Mucosa of stomach (tissue), 1 donor: Measurements from ENCODE around the gene BAHCC1.

ENCODE experiments used
- H3K27me3 ChIP-seq: one replicate; pipeline ENCODE4 v1.7.0; 2013; ENCODE audit warnings: mild to moderate bottlenecking, low read length; ENCODE audit not compliant: control insufficient read depth, insufficient read depth
- H3K36me3 ChIP-seq: one replicate; pipeline ENCODE4 v1.7.0; 2013; ENCODE audit warnings: low read length; ENCODE audit not compliant: control insufficient read depth, insufficient read depth
- H3K4me1 ChIP-seq: one replicate; pipeline ENCODE4 v1.7.0; 2013; ENCODE audit warnings: mild to moderate bottlenecking, low read length; ENCODE audit not compliant: control insufficient read depth, insufficient read depth
- H3K4me3 ChIP-seq: one replicate; pipeline ENCODE4 v1.7.0; 2013; ENCODE audit warnings: low read length
- H3K9ac ChIP-seq: one replicate; pipeline ENCODE4 v1.7.0; 2013; ENCODE audit warnings: mild to moderate bottlenecking, low read length, moderate library complexity
- H3K9me3 ChIP-seq: one replicate; pipeline ENCODE4 v1.7.0; 2013; ENCODE audit warnings: mild to moderate bottlenecking, low read length, moderate library complexity; ENCODE audit not compliant: control insufficient read depth
- donor health status: Pancreatic carcinoma.

The BAHCC1 gene

DNA sequence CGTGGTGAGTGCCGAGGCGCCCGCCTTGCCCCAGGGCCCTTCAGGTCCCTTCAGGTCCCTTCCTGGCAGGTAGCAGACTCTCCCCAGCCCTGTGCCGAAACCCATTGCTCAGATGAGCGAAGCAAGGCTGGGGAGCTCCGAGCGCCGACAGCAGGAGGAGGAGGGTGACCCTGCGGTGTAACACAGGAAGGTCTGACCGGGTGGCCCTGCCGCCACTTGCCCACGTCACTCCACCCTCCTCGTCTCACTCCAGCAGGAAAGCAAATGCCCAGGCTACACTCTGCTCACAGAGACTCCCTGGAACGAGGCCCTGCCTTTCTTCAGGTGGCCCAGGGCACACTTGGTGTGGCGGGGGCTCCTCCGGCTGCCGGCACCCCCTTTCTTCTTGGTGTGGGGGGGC is 60.1 kb downstream of the BAHCC1 start:
- H3K9ac ChIP-seq: no peak overlapping the region
- no peaks in the 10 kb centered on the region for H3K27me3 ChIP-seq
- H3K36me3 ChIP-seq: no peaks in the 10 kb centered on the region
- no peaks in the 10 kb centered on the region for H3K9me3 ChIP-seq
- no peak overlapping the region for H3K4me3 ChIP-seq
- peaks cover 1% of the 10 kb centered on the region for H3K4me1 ChIP-seq

DNA sequence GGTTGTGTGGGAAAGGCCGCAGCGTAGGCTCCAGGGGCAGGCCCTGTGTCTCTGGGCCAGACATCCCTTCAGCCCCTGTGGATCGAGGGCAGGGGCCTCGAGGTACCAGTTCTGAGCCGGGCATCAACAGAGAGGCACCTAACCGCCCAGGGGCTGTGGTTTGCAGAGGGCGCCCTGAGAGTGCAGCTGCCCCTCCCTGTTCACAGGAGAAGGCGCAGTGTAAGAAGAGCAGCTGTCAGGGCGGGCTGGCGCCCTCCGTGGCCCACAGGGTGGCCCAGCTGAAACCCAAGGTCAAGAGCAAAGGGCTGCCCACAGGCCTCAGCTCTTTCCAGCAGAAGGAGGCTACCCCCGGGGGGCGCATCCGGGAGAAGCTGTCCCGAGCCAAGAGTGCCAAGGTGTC is 60.8 kb downstream of the BAHCC1 start:
- H3K4me3 ChIP-seq: no peak overlapping the region
- peaks cover 6% of the 10 kb centered on the region for H3K4me1 ChIP-seq
- H3K36me3 ChIP-seq: no peaks in the 10 kb centered on the region
- H3K9ac ChIP-seq: no peak overlapping the region
- no peaks in the 10 kb centered on the region for H3K27me3 ChIP-seq
- H3K9me3 ChIP-seq: no peaks in the 10 kb centered on the region

DNA sequence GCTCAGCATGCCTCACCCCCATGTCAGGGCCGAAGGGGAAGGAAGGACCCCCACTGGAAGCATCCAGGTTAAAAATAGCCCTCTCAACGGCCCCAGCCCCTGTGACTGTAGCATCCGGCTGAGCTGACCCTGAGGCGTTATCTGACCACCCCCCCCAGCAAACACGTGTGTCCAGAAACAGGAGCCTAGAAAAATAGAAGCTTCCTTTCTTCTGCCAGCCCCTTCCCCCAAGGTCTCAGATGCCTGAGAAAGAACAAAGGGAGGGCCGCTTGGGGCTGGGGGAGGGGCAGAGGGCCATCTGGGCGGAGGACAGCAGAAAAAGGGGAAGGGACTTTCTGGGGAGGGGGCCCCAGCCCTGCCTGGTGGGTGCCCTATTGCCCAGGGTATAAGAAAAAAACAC is 61.5 kb downstream of the BAHCC1 start:
- Histone ChIP-seq H3K27me3 (no peaks in the 10 kb centered on the region), H3K36me3 (no peaks in the 10 kb centered on the region), H3K4me1 (peaks cover 6% of the 10 kb centered on the region), H3K4me3 (no peak overlapping the region), H3K9ac (no peak overlapping the region), H3K9me3 (no peaks in the 10 kb centered on the region)

DNA sequence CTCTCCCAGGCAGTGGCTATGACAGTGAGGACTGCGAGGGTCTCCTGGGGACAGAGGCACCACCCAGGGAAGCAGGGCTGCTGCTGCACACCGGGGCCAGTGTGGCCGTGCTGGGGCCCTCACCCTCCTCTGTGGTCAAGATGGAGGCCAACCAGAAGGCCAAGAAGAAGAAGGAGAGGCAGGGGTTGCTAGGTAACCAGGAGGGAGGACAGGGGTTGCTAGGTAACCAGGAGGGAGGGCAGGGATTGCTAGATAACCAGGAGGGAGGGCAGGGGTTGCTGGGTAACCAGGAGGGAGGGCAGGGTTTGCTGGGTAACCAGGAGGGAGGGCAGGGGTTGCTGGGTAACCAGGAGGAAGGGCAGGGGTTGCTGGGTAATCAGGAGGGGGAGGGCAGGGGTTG is 62.1 kb downstream of the BAHCC1 start:
- Histone ChIP-seq H3K4me3 (no peak overlapping the region), H3K4me1 (peaks cover 6% of the 10 kb centered on the region), H3K36me3 (no peaks in the 10 kb centered on the region), H3K9ac (no peak overlapping the region), H3K9me3 (no peaks in the 10 kb centered on the region), H3K27me3 (no peaks in the 10 kb centered on the region)

DNA sequence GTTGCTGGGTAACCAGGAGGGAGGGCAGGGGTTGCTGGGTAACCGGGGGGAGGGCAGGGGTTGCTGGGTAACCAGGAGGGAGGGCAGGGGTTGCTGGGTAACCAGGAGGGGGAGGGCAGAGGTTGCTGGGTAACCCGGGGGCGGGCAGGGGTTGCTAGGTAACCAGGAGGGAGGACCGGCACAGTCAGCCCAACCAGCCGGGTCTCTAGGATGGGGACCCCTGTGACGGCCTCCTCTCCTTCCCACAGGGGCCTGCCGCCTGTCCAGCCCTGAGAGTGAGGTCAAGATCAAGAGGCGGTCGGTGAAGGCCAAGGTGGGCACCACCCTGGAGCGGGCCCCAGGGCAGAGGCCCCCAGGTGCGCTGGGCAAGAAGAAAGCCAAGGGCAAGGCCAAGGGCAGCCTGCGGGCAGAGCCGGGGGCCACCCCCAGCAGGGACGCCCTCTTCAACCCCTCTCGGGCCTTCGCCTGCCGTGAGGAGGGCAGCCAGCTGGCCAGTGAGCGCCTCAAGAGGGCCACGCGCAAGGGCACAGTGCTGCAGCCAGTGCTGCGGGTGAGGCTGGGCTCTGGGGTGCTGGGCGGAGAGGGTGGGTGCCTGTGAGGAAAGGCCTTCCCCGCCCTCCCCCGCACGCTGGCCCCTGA is 62.8 kb downstream of the BAHCC1 start:
- Histone ChIP-seq H3K27me3 (no peaks in the 10 kb centered on the region), H3K9me3 (no peaks in the 10 kb centered on the region), H3K4me3 (no peak overlapping the region), H3K36me3 (no peaks in the 10 kb centered on the region), H3K9ac (no peak overlapping the region), H3K4me1 (peaks cover 6% of the 10 kb centered on the region)

DNA sequence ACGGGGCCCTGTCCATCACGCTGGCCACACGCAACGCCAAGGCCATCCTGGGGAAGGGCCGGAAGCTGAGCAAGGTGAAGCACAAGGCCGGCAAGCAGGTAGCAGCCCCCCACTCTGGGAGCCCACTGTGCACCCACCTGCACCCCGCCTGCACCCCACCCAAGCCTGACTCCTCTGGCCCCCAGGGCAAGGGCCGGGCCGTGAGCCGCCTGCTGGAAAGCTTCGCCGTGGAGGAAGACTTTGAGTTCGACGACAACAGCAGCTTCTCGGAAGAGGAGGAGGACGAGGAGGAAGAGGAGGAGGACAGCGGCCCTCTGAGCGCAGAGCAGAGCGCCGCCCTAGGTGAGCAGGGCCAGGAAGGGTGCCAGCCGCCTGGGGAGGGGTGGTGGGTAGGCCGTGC is 63.4 kb downstream of the BAHCC1 start:
- peaks cover 6% of the 10 kb centered on the region for H3K4me1 ChIP-seq
- H3K9ac ChIP-seq: no peak overlapping the region
- H3K9me3 ChIP-seq: no peaks in the 10 kb centered on the region
- no peaks in the 10 kb centered on the region for H3K36me3 ChIP-seq
- no peak overlapping the region for H3K4me3 ChIP-seq
- H3K27me3 ChIP-seq: no peaks in the 10 kb centered on the region

DNA sequence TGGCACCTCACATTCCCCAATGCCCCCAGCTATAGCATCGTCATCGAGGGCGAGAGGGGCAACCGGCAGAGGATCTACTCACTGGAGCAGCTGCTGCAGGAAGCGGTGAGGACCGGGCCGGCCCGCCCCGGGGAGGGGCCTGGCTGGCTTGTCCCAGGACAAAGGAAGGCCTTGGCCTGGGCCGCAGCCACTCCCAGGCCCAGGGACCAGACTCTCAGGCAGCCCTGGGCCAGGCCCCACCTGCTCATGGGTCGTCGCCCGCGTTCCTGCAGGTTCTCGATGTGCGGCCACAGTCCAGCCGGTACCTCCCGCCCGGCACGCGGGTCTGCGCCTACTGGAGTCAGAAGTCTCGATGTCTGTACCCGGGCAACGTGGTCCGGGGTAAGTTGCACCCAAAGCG is 64.0 kb downstream of the BAHCC1 start:
- Histone ChIP-seq H3K9me3 (no peaks in the 10 kb centered on the region), H3K36me3 (no peaks in the 10 kb centered on the region), H3K4me3 (no peak overlapping the region), H3K27me3 (no peaks in the 10 kb centered on the region), H3K4me1 (peaks cover 8% of the 10 kb centered on the region), H3K9ac (no peak overlapping the region)

DNA sequence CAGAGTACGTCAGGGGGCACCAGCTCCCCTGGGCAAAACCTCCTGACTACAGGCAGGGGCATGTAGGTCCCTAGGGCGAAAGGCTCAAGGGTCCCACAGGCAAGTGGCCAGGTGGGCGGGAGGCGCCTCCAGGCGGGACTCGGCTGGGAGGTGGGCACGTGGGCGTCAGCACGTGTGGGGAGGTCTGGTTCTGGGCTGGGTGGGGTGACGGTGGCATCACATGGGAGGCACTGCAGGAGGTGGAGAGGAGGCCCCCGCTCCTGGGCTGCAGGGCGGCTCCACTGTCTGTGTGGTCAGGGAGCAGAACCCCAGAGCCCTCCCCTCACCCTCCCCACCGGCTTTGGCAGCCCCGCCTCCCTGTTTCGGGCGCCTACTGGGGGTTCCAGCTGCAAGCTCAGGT is 64.6 kb downstream of the BAHCC1 start:
- Histone ChIP-seq H3K4me1 (peaks cover 10% of the 10 kb centered on the region), H3K27me3 (no peaks in the 10 kb centered on the region), H3K4me3 (no peak overlapping the region), H3K9me3 (no peaks in the 10 kb centered on the region), H3K9ac (no peak overlapping the region), H3K36me3 (no peaks in the 10 kb centered on the region)

DNA sequence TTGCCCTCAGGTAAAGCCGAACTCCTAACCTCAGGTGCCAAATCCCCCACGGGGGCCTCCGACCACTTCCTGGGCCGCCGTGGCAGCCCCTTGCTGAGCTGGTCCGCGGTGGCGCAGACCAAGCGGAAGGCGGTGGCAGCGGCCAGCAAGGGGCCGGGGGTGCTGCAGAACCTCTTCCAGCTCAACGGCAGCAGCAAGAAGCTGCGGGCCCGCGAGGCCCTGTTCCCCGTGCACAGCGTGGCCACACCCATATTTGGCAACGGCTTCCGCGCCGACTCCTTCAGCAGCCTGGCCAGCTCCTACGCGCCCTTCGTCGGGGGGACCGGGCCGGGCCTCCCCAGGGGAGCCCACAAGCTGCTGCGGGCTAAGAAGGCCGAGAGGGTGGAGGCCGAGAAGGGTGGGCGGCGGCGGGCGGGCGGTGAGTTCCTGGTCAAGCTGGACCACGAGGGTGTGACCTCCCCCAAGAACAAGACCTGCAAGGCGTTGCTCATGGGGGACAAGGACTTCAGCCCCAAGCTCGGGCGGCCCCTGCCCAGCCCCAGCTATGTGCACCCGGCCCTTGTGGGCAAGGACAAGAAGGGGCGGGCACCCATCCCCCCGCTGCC is 65.7 kb downstream of the BAHCC1 start:
- no peaks in the 10 kb centered on the region for H3K27me3 ChIP-seq
- H3K4me1 ChIP-seq: peaks cover 10% of the 10 kb centered on the region
- no peaks in the 10 kb centered on the region for H3K9me3 ChIP-seq
- no peaks in the 10 kb centered on the region for H3K36me3 ChIP-seq
- no peak overlapping the region for H3K4me3 ChIP-seq
- H3K9ac ChIP-seq: no peak overlapping the region

DNA sequence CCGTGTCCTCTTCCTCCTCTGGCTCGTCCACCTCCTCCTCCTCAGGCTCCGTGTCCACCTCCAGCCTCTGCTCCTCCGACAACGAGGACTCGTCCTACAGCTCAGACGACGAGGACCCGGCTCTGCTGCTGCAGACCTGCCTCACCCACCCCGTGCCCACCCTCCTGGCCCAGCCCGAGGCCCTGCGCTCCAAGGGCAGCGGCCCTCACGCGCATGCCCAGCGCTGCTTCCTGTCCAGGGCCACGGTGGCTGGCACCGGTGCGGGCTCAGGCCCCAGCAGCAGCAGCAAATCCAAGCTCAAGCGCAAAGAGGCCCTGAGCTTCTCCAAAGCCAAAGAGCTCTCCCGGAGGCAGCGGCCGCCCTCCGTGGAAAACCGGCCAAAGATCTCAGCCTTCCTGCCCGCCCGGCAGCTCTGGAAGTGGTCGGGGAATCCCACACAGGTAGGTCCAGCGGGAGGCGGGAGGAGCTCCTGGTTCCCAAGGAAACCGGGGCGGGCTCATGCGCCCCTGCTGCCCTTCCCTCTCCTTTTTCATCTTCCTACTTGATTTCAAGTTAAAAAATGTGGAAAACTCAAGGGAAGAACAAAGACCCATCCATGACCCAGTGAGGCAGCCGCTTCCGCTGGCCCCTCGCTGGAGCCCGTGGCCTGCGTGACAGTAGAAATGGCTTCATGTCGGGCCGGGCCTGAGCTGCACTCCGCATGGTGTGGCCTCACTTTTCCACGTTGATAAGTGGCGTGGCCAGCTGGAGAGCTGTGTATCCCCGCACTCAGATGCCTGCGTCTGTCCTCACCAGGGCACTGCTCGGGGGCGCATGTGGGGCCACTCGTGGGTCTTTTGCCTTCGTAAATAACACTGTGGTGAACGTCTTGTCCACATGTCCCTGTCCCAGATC is 66.6 kb downstream of the BAHCC1 start:
- H3K9me3 ChIP-seq: no peaks in the 10 kb centered on the region
- H3K27me3 ChIP-seq: no peaks in the 10 kb centered on the region
- H3K9ac ChIP-seq: no peak overlapping the region
- H3K4me3 ChIP-seq: no peak overlapping the region
- H3K4me1 ChIP-seq: peaks cover 10% of the 10 kb centered on the region
- no peaks in the 10 kb centered on the region for H3K36me3 ChIP-seq

DNA sequence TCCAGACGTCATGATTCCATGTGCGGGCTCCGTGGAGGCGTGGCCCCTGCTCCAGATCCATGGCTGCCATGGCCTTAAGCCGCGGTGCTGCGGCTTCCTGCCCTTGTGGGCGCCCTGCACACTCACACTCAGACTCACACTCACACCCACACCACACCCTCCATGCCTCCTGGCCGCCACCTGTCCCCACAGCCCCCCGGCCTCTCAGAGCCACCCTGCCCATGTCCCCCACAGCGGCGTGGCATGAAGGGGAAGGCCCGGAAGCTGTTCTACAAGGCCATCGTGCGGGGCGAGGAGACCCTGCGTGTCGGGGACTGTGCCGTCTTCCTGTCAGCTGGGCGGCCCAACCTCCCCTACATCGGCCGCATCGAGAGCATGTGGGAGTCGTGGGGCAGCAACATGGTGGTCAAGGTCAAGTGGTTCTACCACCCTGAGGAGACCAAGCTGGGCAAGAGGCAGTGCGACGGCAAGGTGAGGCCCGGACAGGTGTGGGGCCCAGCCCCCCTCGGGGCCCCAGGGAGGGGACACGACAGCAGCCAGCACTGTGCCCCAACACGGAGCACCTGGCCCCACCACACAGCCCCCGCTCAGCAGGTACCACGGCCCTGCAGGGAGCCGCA is 67.4 kb downstream of the BAHCC1 start:
- Histone ChIP-seq H3K4me1 (peaks cover 10% of the 10 kb centered on the region), H3K36me3 (no peaks in the 10 kb centered on the region), H3K27me3 (no peaks in the 10 kb centered on the region)

DNA sequence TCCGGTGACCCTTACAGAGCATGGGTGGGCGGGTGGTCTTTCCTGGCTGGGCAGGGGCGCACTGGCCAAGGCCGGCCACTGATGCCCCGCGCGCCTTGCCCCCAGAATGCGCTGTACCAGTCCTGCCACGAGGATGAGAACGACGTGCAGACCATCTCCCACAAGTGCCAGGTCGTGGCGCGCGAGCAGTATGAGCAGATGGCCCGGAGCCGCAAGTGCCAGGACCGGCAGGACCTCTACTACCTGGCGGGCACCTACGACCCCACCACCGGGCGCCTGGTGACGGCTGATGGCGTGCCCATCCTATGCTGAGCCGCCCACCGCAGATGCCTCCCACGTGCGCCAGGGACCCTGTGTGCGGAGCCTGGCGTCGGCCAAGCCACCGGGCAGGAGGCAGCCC is 68.2 kb downstream of the BAHCC1 start:
- Histone ChIP-seq H3K27me3 (no peaks in the 10 kb centered on the region), H3K36me3 (no peaks in the 10 kb centered on the region), H3K4me3 (no peak overlapping the region), H3K9me3 (no peaks in the 10 kb centered on the region), H3K4me1 (peaks cover 12% of the 10 kb centered on the region), H3K9ac (no peak overlapping the region)

More for the DNA sequence above, 67.4 kb downstream of the BAHCC1 start:
- Histone ChIP-seq H3K9ac (no peak overlapping the region), H3K9me3 (no peaks in the 10 kb centered on the region), H3K4me3 (no peak overlapping the region)
